HG03039 (cell line): Measurements from ENCODE around the gene PCDH15.

Experiments
- ATAC-seq: cut with Tn5 transposase; IDR thresholded peaks from one replicate; pipeline ENCODE4 v1.9.1; 2021; ENCODE audit warnings: mild to moderate bottlenecking, moderate library complexity; ENCODE audit not compliant: unreplicated experiment

Gene PCDH15

DNA sequence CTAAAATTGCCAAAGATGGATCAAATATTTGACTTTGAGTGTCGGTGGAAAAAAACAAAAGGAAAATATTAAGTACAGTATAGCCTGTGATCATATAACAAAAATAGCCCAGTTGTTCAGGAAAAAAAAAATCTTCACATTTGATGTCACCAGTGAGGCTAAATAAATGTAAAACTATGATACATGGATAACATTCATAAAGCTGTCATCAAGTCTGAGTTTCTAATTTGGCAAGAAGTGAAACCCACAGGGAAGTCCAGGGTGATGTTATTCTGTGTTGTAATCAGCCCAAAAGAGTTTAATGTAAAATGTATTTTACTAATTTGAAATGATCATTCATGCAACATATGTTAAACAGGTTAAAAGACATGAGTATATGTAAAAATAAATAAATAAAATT lies 908.0 kb downstream of the PCDH15 start:
- ATAC-seq, result no peak

DNA sequence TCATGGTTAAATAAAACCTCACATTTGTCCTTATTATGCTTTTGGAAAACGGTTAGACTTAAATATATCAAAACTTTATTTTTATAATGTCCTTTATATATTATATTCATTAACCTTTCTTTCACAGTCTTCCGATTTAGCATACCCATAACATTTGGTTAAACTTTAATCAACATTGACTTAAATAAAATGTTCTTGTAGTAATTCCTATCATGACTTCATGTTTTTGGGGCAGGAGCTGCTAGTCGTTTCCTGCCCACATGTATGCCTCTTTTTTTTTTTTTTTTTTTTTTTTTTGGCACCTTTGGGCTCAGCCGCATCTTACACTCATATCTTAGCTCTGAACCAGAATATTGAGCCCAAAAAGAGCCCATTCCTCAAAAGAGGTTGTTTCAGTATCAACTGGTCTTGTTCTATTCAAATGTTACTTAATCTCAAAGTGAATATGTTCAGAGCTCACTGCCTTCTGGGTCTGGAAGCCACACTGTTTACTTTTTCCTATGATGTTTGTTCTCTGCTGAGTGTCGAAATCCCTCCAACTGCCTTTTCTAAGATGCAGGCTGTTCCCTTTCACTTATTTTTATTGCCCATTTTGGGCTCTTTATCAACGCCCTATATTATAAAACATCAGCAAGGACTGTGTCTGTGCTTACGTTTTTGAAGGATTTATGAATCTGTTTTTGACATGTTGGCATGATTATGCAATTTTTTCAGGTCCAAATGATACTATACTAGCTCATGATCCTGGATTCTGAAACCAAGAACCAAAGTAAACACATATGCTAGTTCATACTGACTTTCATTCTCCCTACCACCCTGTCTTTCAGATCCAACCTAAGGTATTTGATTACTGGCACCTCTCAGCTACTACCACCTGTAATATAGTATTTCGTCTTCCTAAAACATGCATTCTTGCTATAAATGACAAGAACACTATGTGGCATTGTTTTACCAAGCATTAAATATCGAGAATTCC lies 914.4 kb downstream of the PCDH15 start:
- no peak for ATAC-seq

DNA sequence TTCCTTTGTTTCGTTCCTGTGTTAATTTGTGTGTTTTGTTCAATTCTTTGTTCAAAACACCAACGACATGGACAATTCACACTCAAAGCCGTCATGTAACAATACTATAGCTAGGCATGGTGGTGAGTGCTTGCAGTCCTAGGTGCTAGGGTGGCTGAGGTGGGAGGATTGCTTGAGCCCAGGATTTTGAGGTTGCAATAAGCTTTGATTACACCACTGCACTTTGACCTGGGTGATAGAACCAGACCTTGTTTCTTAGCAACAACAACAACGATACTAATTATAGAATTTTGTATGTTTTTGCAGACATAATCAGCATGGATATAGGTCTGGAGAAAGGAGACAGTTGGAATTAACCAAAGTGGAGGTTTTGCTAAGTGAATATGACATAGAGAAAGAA lies 936.2 kb downstream of the PCDH15 start:
- no peak for ATAC-seq

GRCh38 chr10:53852450-53853175 lies 948.4 kb downstream of the PCDH15 start:
- ATAC-seq, result no peak

DNA sequence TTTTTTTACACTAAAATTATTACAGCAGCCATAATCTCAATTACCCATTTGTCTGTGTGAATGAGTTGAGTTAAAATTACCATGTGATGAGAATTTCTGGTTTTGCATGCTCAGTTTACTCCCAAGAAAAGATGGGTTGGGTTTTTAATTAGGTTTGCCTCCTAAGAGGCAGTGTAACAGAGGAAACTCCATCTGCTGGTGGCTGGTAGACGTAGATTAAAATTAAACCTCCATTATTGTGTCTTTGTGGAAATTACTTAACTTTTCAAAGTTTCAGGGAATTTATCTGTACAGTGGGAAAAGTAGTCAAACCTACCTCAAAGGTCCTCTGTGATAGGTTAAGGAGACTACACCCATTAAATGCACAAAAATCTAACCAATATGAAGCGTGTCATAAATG lies 954.2 kb downstream of the PCDH15 start:
- no peak for ATAC-seq

DNA sequence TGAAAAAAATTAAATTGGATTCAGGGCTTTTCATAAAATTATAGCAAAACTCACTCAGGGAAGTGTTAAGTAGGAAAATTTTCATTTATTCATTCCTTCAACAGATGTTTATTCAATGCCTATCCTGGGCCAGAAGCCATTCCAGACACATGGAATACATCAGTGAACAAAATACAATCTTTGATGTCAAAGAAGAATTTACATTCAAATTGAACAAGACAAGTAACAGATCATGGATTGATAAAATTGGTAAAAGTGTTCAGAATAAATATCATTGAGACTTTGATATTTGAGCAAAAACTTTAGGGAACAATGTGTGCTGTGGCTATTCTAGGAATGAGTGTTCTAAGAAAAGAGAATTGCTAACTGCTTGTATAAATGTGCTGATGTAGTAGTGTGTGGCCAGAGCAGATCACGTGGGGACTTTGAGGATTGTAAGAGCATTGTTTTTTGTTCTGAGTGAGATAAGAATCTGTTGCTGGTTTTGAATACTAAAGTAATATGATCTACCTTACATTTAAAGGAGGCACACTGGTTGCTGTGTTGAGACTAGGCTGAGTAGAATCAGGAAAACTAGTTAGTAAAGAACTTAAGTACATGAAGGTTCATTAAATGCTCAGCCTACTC lies 957.2 kb downstream of the PCDH15 start:
- no peak for ATAC-seq

DNA sequence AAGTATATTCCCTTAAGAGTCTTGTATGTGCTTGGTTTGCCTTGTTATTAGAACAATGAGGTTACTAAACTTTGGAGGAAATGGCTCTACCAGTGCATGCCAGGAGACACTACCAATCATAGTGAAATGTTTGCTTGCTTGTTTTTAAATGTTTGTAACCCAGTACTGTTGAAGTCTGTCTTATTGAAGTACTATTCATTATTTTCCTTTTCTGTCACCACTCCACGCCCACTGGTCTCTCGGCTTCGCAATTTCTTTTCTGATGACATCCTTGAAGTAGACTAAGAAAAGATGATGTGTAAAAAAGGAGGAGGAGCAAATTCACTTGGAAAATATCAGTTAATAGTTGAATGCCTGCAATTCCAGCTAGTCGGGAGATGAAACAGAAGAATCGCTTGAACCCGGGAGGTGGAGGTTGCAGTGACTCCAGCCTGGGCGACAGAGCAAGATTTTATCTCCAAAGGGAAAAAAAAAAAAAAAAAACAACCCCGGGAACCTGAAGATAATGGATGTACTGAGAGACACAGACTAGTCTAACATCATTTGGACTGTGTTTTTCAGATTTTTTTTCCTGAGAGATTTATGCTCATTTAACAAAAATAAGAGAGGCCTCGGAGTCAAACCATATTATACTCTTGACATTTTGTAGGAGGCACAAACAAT lies 959.4 kb downstream of the PCDH15 start:
- ATAC-seq, result no peak

GRCh38 chr10:53840653-53841052 lies 960.4 kb downstream of the PCDH15 start:
- no peak for ATAC-seq

DNA sequence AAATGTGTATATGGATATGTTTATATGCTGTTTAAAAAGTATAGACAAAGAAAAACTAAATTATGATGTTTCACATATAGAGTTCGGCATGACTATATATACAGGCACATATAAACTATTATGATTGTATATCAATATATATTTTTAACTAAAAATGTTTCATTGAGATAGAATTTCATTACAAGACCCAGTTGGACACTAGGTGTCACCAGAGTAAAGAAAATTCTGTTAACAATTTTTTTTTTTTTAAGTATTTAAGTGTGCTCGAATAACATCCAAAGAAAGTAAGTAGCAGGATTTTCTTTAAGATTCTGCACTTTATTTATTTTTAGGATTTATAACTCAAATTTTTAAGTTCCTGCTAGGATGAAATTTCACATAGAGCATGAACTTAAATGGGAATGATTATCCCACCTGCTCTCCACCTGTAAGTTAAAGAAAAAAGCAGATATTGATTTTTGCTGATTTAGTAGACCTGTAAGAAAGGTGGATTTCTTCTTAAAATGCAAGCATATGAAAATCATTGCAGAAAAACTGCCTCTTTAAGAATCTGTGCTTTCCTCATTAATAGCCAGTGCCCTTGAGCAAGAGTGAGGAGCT lies 961.5 kb downstream of the PCDH15 start:
- ATAC-seq, result no peak

GRCh38 chr10:53836638-53837037 lies 964.4 kb downstream of the PCDH15 start:
- no peak for ATAC-seq

DNA sequence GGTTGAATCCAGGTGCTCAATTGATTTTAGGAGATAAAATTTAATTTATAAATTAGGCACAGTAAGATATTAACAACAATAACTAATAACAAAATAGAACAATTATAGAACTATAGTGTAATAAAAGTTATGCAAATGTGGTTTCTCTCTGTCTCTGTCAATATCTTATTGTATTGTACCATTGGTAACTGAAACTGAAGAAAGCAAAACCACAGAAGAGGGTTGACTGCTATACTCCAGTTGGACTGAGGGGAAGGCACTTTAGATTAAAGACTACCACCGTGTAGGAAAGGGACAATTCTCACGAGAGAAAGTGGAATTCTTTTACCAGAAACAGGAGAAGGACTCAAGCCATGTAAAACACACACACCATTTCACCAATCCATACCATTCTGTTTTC lies 967.1 kb downstream of the PCDH15 start:
- no peak for ATAC-seq

- ATAC-seq, result no peak
Observed at GRCh38 chr10:53827261-53827660, 973.8 kb downstream of the PCDH15 start.

- no peak for ATAC-seq
Observed at GRCh38 chr10:53808677-53809372, 992.2 kb downstream of the PCDH15 start.

- ATAC-seq, result no peak
Observed at GRCh38 chr10:53786236-53786900, 1014.7 kb downstream of the PCDH15 start.

DNA sequence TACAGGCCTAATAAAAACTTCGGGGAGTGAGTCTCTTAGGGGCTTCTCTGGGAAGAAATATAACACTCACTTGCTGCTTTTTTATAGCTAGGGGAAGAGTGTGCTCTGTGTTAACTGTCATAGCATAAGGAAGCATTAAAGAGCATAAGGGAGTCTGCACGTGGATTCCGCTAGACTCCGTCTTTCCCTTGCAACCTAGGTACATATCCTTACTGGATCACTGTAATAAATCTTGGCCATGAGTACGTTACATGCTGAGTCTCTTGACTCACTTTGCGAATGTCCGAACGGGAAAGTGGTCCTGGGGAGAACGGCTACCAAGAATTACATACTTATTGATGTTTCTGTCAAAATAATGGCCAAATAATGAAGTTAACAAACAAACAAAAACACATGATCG lies 1029.3 kb downstream of the PCDH15 start:
- no peak for ATAC-seq

DNA sequence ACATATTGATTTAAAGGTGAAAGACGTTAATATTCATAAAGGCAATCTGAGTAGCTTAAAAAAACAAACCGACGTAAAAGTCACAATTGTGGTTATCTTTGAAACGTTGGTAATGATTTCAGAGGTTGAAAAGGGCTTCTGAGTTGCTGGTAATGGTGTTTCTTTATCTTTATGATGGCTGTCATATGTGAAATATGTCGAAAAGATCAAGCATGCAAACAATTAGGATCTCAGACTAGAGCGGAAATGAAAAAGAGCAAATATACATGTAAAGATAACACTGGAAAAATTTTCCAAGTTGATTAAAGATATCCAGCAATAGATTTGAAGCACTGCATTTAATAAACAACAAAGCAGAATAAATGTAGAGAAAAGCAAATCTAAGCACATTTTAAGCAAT lies 1030.1 kb downstream of the PCDH15 start:
- ATAC-seq, result no peak

- ATAC-seq, result no peak
Observed at GRCh38 chr10:53765311-53765710, 1035.7 kb downstream of the PCDH15 start.

DNA sequence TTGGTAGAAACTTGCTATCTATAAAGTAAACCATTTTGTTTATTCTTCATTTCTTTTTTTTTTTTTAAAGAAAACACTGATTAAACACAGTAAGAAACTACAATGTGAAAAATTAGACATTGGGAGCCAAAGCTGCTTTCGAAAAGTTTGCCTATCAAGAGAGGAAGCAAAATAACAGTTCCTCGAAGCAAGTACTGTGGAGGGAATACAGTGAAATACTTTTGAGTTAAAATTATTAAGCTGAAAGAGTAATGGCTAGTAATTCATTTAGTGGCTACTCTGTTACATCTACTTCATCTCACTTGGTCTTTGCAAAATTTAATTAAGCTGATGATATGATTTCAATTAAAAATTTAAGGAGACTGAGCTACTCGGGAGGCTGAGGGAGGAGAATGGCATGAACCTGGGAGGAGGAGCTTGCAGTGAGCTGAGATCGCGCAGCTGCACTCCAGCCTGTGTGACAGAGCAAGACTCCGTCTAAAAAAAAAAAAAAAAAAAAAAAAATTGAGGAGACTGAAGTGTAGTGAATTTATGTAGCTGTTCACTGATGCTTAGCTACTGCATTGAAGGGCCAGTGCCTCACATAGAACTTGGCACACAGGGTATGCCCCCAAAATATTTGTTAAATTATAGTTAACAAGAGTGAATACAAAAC lies 1046.3 kb downstream of the PCDH15 start:
- no peak for ATAC-seq
